NCI-H2081 (cell line): ENCODE results near the gene DCHS2.

Source experiments
- DNase-seq, 2 experiments: peaks; one replicate each; lab custom pipeline; 2025; lab: John Stamatoyannopoulos, UW

DCHS2 gene

DNA sequence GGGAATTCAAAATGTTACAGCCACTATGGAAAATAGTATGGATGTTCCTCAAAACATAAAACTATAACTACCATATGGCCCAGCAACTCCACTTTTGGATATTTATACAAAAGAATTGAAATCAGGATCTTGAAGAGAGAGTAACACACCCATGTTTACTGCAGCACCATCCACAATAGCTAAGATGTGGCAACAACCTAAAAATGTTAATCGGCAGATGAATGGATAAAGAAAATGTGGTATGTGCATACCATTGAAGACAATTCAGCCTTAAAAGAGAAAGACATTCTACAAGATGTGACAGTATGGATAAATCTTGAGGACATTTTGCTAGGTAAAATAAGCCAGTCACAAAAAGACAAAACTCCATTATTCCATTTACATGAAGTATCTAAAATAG, 171.9 kb downstream of the DCHS2 start:
- DNase-seq, result no peak

- no peak for DNase-seq
Measured at GRCh38 chr4:154317201-154317999, 174.2 kb downstream of the DCHS2 start.

- no peak for DNase-seq
Measured at GRCh38 chr4:154315741-154316140, 175.9 kb downstream of the DCHS2 start.

DNA sequence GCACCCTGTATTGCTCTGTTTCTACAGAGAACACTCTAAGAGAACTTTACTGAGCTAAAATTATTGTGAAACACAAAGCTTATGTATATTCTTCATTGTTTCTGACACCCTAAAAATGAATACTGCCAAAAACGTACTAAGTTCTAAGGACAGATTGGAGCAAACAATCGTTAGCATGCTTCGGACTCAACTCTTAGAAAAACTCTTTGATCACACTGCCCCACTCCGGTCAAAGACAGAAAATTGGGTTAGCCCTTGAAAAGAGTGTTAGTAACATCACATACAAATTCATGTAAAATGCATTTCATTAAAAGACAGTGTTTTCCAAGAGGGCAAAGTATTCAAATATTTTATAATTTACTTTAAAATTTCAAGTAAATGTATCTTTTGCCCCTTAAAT, 177.4 kb downstream of the DCHS2 start:
- no peak for DNase-seq

GRCh38 chr4:154313004-154313585, 178.5 kb downstream of the DCHS2 start:
- no peak for DNase-seq

DNA sequence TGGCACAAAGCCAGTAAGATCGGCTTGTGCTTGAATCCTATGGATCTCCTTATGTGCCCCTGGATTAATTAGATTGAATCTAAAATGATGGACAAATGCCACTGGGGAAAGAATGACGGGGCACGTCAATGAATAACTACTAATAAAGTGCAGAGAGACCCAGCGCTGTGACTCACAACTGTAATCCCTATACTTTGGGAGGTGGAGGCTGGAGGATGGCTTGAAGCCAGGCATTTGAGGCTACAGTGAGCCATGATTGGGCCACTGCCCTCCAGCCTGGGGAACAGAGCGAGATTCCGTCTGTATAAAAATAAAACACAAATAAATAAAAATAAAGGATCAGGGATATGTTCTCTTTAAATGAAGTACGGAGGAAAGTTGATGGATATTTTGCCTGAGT, 179.4 kb downstream of the DCHS2 start:
- DNase-seq, result no peak

DNA sequence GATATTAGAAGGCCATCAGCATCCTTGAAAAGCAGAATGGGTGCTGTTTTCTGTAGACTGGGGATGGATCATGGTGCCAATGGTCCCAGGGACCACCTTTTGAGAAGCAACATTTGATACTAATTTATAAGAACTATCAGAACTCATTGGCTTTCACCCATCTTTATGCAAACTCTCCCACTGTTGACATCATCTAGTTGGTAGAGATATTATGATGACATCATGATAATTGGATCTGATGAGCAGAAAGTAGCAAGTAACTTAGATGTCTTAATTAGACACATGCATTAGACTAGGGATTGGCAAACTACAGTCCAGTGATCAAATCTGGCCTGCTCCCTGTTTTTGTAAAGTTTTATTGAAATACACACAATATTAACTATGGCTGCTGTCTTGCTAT, 181.0 kb downstream of the DCHS2 start:
- no peak for DNase-seq

- DNase-seq, result no peak
Measured at GRCh38 chr4:154308207-154308606, 183.4 kb downstream of the DCHS2 start.

GRCh38 chr4:154307451-154307850, 184.1 kb downstream of the DCHS2 start:
- DNase-seq, result no peak

GRCh38 chr4:154305616-154306015, 186.0 kb downstream of the DCHS2 start:
- no peak for DNase-seq

GRCh38 chr4:154304679-154305078, 186.9 kb downstream of the DCHS2 start:
- no peak for DNase-seq

GRCh38 chr4:154294652-154295350, 196.8 kb downstream of the DCHS2 start:
- no peak for DNase-seq

DNA sequence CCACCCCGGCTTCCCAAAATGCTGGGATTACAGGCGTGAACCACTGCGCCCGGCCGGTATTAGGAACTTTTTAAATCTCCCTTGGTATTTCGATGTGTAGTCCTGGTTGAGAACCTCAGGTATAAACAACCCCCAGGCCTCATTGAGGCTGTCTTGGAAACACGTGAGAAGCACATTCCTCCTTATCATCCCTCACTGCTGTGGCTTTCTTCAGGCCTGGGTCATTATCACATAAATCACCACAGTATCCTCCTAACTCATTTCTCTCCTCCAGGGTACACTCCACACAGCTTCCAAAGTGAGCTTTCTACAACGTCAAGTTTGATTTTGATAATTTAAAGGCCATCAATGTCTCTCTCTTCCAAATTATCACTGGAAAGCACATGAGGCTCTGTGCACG, 198.2 kb downstream of the DCHS2 start:
- DNase-seq, result no peak

DNA sequence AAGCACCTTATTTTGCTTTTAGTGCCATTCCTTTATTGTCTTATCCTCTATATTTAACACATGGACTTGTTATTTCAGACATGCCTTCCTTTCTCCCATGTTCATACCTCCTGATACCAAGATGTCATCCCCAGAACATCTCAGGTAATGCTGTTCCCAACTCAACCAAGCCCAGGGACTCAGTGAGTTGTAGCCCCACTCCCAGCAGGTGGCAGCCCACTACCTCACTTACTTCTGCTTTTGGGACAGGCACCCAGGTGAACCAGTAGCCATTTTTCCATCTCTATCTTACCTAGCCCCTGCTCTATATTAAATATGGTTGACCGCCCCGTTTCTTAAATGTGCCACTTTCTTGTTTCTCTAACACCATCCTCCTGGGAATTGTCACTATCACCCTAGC, 199.0 kb downstream of the DCHS2 start:
- no peak for DNase-seq

DNA sequence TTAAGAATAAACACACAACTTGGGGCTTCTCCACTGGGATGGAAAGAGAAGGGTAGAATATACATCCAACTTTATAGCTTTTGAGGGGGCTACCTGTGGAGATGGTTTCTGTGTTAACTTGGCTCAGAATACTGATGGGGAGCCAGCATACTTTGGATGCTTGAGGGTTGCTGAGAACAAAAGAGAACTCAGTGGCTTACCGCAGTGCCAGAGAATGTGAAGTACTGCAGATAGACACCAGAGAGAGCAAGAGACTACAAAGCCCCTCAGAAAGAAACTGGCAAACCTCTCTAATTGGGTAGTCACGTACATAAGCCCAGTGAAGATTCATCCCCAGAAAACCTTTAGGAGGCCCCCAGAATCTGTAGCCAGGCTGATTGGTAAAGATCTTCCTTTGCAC, 214.4 kb downstream of the DCHS2 start:
- DNase-seq, result no peak

GRCh38 chr4:154276496-154276895, 215.1 kb downstream of the DCHS2 start:
- DNase-seq, result no peak

DNA sequence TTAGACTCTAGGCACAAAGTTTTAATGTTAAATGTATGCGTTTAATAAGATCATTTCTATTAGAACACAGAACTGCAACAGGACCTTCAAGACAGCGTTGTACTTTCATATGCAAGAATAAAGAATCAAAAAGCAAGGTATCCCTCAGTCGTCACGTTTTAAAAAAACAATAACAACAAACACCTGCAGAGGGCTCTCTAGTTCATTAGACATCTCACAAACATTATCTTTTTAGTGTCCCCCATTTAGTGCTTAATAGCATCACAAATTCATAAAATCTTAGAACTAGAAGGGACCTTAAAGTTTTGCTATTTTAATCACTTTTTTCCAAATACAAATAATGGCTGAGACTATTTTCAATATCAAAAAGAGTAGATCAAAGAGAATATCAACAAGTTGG, 236.6 kb downstream of the DCHS2 start:
- DNase-seq, result no peak

DNA sequence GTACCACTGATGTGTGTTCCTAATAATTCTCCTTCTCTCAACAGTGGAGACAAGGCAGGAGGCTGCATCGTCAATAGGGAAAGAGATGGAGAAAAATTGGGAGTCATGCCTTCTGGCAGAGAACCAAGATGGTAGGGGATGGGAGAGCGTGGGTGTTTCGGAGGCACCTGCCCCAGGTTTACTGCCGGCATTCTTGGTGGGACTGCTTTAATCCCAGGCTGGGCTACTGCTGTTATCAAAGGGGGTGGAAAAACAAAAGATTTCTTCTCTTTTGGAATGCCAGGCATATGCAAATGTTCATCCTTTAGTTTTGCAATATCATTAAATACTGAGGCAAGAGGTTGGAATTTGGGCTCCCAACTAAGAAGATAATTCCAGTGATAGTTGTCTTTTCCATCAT, 257.0 kb downstream of the DCHS2 start:
- no peak for DNase-seq

- no peak for DNase-seq
Measured at GRCh38 chr4:154231806-154232478, 259.7 kb downstream of the DCHS2 start.

- DNase-seq, result no peak
Measured at GRCh38 chr4:154230723-154231122, 260.9 kb downstream of the DCHS2 start.

DNA sequence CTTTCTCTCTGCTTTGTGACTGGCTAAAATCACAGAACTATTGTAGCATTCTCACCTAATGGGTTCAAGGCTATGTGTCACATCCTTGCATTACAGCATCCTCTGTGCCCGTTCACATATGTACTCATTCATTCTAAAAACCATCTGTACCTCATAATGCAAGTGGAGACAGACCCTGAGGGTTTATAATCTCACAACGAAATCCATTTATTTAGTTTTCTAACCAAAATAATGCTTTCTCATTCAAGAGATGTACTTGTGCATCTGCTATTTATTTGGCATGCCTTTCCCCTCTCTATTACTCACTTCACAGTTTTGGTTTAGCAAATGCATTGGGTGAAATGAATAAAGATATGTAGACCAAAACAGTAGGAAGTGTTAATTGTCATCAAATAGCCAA, 261.5 kb downstream of the DCHS2 start:
- no peak for DNase-seq

DNA sequence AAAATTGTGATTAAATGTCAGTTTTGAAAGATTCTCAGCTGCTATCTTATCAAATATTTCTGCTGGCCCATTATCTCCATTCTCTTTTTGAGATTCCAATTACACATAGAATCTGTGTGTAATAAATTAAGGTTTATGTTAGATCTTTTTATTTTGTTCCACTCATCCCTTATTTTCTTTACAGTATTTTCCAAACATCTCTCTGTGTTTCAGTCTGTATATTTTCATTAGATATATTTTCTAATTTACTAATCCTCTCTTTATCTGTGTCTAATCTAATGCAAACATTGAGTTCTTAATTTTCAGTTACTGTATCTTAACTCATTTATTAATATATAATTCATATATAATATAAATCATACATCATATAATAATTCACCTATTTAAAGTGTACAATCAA, 268.7 kb downstream of the DCHS2 start:
- no peak for DNase-seq

DNA sequence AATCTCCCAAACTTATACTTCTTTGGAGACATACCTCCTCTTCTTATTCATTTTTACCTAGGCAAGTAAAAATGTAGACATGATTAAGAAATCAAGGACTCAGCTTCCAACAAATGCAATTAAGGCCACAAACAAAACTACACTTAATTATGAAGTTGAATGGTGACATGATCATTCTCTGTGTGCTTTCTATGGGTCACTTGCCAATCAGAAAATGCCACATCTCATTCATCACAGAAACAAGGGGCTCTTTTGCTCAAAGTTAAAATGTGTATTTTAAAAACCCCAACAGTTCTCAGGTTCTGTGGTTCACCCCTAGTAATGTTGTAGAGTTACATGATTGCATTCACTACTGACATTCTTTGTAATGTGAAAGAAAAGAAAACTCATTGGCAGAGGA, 273.5 kb downstream of the DCHS2 start:
- DNase-seq, result no peak
